HG02798 (cell line): ENCODE measurements around the gene FNBP1L.

ENCODE experiments used
- ATAC-seq: cut with Tn5 transposase; IDR thresholded peaks from one replicate; pipeline ENCODE4 v1.9.1; 2021; ENCODE audit warnings: mild to moderate bottlenecking; ENCODE audit not compliant: unreplicated experiment, poor library complexity

Gene FNBP1L

GRCh38 chr1:93585059-93585966 is 137.4 kb downstream of the FNBP1L start:
- ATAC-seq = no peak

- no peak for ATAC-seq
Observed at GRCh38 chr1:93587354-93587753, 139.4 kb downstream of the FNBP1L start.

GRCh38 chr1:93588206-93588605 is 140.3 kb downstream of the FNBP1L start:
- ATAC-seq = no peak

DNA sequence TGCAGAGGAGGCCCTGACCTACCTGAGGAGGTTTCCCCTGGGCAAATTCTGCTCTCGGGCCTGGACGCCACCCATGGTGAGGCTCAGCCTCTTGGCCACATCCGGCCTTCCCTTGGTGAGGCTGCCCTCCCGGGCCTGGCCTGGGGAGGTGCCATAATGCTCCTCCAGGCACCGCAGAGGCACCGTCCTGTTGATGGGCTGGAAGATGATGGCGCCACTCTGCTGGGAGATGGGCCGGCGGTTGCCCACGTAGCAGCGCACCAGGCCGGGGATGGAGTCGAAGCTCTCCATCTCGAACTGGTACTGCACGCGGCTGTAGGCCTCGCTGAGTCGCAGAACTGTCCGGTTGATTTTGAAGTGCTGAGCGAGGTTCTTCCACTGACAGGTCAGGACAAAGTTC is 141.0 kb downstream of the FNBP1L start:
- no peak for ATAC-seq

- ATAC-seq = peak; percentile 36
Observed at GRCh38 chr1:93591291-93591675, 143.4 kb downstream of the FNBP1L start.

DNA sequence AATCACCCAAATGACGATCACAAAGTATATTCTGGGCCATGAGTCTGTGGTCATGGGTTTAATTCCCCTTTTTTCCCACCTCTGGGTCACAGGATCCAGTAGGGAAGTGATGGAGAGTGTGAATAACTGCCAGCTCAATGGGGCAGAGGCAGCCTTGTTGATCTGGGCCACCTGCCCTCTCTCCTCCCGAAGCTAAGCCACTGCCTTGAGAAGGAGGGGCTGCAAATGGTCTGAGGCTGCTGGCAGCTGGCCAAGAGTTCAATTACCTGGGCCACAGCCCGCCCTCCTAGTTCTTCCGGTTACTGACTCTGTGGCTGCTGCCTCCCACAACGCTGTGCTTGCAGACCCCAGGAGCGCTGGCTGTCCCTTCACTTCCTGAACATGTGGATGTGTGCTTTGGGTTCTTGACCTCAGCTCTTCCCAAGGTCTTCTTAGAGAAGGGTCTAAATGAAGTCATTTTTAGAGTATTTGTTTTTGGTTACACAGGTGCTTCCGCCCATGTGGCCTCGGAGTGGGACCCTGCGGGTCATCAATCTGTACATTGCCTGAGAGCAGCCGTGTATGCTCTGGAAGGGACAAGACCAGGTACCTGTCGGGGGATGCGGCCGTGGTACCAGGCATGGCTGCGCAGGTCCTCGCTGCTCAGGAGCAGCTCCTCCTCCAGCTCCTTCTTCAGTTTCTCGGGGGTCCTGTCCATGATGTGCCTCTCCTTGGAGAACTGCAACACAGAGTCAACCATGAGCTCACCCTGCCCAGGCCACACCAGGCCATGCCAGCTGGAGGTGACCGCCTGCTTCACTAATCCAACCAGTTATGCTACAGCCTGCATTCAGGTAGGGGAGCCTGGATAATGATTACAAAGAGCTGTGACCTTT is 144.0 kb downstream of the FNBP1L start:
- ATAC-seq = peak; percentile 73

- ATAC-seq = no peak
Observed at GRCh38 chr1:93592551-93592949, 144.6 kb downstream of the FNBP1L start.

DNA sequence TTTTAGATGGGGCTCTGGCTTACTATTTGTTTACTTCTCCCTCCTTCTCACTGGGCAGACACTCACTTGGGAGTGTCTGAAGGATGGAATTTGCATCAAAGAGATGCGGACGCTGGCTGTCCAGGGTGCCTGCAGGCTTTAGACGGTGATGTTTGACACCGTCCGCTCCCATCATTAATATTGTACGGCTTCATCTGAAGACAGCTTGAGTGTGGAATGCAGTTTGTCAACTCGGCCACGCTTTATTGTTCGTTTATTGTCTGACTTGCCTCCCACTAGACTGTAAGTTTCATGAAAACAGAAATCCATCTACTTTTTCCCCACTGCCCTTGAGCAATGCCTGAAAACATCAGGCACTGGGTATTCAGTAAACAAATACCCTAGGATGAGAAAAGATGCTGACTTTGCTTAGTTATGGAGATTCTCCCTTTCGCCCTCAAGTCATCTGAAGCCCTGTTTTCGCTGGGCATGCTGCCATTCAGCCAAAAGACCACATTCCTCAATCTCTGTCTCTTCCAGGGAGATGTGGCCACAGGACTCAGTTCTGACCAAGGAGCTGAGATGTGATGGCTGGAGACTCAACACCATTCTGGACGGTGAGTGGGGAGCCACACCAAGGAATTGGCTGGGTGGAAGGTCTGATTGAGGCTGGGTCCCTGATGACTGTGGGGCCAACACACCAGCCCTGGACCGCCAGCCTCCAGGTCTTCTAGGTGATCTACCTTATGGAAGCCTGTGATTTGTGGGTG is 146.1 kb downstream of the FNBP1L start:
- no peak for ATAC-seq

GRCh38 chr1:93594603-93594880 is 146.6 kb downstream of the FNBP1L start:
- ATAC-seq = no peak

- ATAC-seq = no peak
Observed at GRCh38 chr1:93595266-93595665, 147.3 kb downstream of the FNBP1L start.

- ATAC-seq = no peak
Observed at GRCh38 chr1:93595743-93596142, 147.8 kb downstream of the FNBP1L start.

DNA sequence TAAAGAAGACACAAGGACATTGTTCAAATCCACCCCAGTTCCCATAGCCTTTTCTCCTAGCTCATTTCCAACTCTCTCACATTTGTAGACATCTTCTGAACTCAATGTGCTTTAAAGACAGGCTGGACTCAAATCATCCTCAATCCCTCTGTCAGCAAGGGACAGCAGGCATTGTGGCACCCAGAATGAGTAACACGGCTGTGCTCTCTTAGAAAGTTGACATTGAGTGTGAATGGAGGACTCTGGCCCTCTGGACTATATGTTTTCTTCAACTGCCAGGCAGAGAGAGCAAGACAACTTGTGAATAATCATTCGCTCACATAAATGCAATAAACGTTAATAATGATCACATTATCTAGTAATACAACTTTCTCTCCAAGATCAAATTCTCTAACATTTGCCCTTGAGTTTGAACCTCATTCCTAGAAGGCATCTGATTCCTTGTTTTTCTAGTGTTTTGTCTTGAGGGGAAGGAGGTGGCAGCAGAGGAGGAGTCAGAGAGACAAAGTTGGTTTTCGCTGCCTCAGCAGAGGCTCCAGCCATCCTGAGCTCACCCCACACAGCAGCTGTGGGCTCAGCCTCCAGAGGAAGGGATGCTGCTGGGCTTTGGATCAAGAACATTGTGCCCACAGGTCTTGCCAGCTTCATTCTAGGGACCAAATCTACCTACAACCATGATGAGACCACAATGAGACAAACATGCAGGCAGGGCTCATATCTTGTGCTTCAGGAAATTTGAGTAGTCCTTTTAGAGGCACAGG is 148.6 kb downstream of the FNBP1L start:
- ATAC-seq = no peak

- no peak for ATAC-seq
Observed at GRCh38 chr1:93597709-93598108, 149.8 kb downstream of the FNBP1L start.

- no peak for ATAC-seq
Observed at GRCh38 chr1:93598396-93598795, 150.5 kb downstream of the FNBP1L start.

DNA sequence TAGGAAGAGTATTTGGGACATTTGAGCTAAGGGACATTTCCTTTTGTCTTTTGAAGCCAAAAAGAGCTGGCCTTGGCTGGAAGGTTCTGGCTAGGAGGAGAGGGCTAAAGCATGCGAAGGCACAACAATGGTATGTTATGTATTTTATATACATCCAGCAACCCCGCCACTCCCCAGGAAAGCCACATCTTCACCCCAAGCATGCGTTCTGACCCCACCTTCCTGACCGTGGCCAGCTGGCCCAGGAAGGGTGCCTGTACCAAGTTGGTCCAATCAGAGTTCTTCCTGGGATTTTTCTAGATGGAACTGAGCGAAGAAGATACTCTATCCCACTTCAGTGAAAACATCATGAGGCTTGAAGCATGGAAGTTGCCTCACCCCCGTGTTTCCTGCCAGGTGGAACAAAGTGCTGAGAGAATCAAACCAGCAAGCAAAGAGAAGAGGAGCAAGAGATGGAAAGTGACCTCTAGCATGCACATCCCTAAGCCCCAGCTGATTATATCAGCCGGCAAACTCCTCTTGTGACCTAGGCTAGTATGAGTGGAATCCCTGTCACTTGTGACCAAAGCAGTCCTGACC is 151.0 kb downstream of the FNBP1L start:
- no peak for ATAC-seq

- no peak for ATAC-seq
Observed at GRCh38 chr1:93599479-93599878, 151.6 kb downstream of the FNBP1L start.

DNA sequence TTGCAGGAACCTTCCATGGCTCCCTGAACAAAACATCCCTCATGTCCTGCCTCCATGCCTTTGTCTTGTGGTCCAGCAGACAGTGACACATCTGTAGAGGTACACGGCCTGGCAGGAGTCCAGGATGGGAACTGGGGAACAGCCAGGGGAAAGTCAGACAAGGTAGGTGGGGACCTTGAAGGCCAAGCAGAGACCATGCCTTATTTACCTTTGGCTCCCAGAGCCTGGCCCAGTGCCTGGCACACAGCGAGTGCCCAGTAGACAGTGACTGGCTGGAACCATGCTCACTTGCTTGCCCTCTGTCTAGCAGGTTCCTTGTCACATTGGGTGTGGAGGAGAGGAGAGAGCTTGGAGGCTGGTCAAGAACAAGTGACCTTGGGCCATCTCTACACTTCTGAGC is 152.7 kb downstream of the FNBP1L start:
- ATAC-seq = no peak

- ATAC-seq = no peak
Observed at GRCh38 chr1:93601686-93602085, 153.8 kb downstream of the FNBP1L start.

DNA sequence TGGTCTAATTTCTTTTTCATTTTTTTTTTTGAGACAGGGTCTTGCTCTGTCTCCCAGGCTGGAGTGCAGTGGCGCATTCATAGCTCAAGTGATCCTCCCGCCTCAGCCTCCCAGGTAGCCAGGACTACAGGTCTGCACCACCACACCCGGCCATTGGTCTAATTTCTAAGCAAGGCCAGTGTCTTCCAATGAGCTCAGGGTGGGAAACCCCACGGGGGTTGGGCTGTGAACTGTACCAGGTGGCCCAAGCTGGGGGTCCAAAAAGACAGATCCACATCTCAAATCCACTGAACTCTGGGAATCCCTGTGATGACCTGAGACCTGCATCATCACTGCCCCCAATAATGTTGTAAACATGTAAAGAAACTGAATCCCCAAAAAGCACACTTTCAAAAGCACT is 154.2 kb downstream of the FNBP1L start:
- ATAC-seq = no peak

GRCh38 chr1:93603106-93603505 is 155.2 kb downstream of the FNBP1L start:
- no peak for ATAC-seq
